Testis (tissue), 3 donors: ENCODE results near the gene LDAH. TPM values are rescaled to one million over a fixed set of nuclear protein-coding genes. Genes with fewer than 3 reads are reported as not detected.

Experiments used
- DNase-seq: peaks from one replicate; pipeline ENCODE4 v3.0.0-alpha.2; 2019
- H3K27ac ChIP-seq, 2 donors: fragments of 200-600 bp; sonication (generic); one replicate each; pipeline ENCODE4 v1.5.1; 2019
- H3K27me3 ChIP-seq: fragments of 200-600 bp; sonication (generic); one replicate; pipeline ENCODE4 v1.5.1; 2019
- H3K36me3 ChIP-seq: fragments of 200-600 bp; sonication (generic); one replicate; pipeline ENCODE4 v1.5.1; 2017; ENCODE audit warnings: low read depth; ENCODE audit errors: missing control alignments
- H3K4me1 ChIP-seq: fragments of 200-600 bp; sonication (generic); one replicate; pipeline ENCODE4 v1.5.1; 2019
- H3K4me3 ChIP-seq, 2 donors: fragments of 200-600 bp; sonication (generic); one replicate each; pipeline ENCODE4 v1.5.1; 2017 to 2019
- H3K9me3 ChIP-seq: fragments of 200-600 bp; sonication (generic); one replicate; pipeline ENCODE4 v1.5.1; 2017
- CTCF ChIP-seq, 3 experiments: fragments of 450-650 bp in 2 of 3; fragments of 200-600 bp in 1 of 3; sonication (generic) in 1 of 3; IDR thresholded peaks; one replicate each; pipeline ENCODE4 v1.5.1; 2016 to 2019; ENCODE audit warnings: antibody characterized with exemption in 3 of 3, mild to moderate bottlenecking in 2 of 3, moderate library complexity in 1 of 3
- POLR2A ChIP-seq: fragments of 450-650 bp; IDR thresholded peaks from one replicate; pipeline ENCODE4 v1.6.1; 2017; ENCODE audit warnings: antibody characterized with exemption, mild to moderate bottlenecking, moderate library complexity
- WGBS, 2 donors: methylation state at CpG; one replicate each; pipeline ENCODE4 v1.1.5; 2018; 5-methylcytosine and 5-hydroxymethylcytosine counted together
- intact Hi-C: fragments of 100-400 bp; cut with DNase I; formaldehyde crosslinking; loops from one replicate; pipeline ENCODE4 v1.15.1; 2023; ENCODE audit warnings: low total_unique reads
- polyA plus RNA-seq: library from polyadenylated mRNA; stranded (reverse); fragments of 350-450 nt; fragmentation: Illumina TruSeq; extraction: RNeasy Lipid Tissue Mini Kit (QIAGEN cat#74804); gene quantifications from one replicate; pipeline ENCODE4 v1.2.3, GENCODE V29; 2014; ENCODE audit warnings: low read depth, low replicate concordance; ENCODE audit not compliant: insufficient read depth
- total RNA-seq, 2 donors: library from RNA; depleted of rRNA; stranded (reverse); fragments of >200 nt; gene quantifications; one replicate each; pipeline ENCODE4 v1.2.3, GENCODE V29; 2016

The LDAH gene
- total and polyA plus RNA-seq, 3 donors from 2014 or later, result 9.3 to 19.4 (median 12.7) TPM

GRCh38 chr2:20771299-20771698 is 51.6 kb downstream of the LDAH start:
- no peaks in the 10 kb centered on the region for H3K36me3 ChIP-seq
- no peak overlapping the region for H3K4me3 ChIP-seq
- no peaks in the 10 kb centered on the region for H3K27me3 ChIP-seq
- H3K4me1 ChIP-seq, result no peaks in the 10 kb centered on the region
- H3K27ac ChIP-seq, result no peak overlapping the region
- intact Hi-C loops, result no loop called here
- TF ChIP-seq CTCF (IDR thresholded peaks at IDR 0.05), result no peak
- TF ChIP-seq POLR2A, result no peak
- DNase-seq, result no peak
- no peaks in the 10 kb centered on the region for H3K9me3 ChIP-seq
- 88 to 95% methylated on average over 1 of the region's 1 CpG for WGBS, 2 donors

GRCh38 chr2:20766798-20767644 is 55.9 kb downstream of the LDAH start:
- no peak for DNase-seq
- Histone ChIP-seq H3K27me3 (no peaks in the 10 kb centered on the region), H3K4me3 (no peak overlapping the region), H3K27ac (no peak overlapping the region), H3K4me1 (no peaks in the 10 kb centered on the region), H3K9me3 (no peaks in the 10 kb centered on the region), H3K36me3 (no peaks in the 10 kb centered on the region)
- WGBS, 2 donors, result 94 to 95% methylated on average over 6 to 12 of the region's 15 CpGs
- TF ChIP-seq POLR2A (no peak), CTCF (IDR thresholded peaks at IDR 0.05) (no peak)
- intact Hi-C loops, result no loop called here

GRCh38 chr2:20766213-20766612 is 56.7 kb downstream of the LDAH start:
- no peak for DNase-seq
- Histone ChIP-seq H3K27ac (no peak overlapping the region), H3K36me3 (no peaks in the 10 kb centered on the region), H3K9me3 (no peaks in the 10 kb centered on the region), H3K4me1 (no peaks in the 10 kb centered on the region), H3K4me3 (no peak overlapping the region), H3K27me3 (no peaks in the 10 kb centered on the region)
- WGBS, 2 donors, result 94 to 97% methylated on average over 1 of the region's 1 CpG
- intact Hi-C loops, result no loop called here
- TF ChIP-seq POLR2A (no peak), CTCF (IDR thresholded peaks at IDR 0.05) (no peak)

- no peaks in the 10 kb centered on the region for H3K36me3 ChIP-seq
- H3K27ac ChIP-seq, result no peak overlapping the region
- no peaks in the 10 kb centered on the region for H3K4me1 ChIP-seq
- no peaks in the 10 kb centered on the region for H3K9me3 ChIP-seq
- TF ChIP-seq CTCF (IDR thresholded peaks at IDR 0.05), result no peak
- TF ChIP-seq POLR2A, result no peak
- H3K4me3 ChIP-seq, result no peak overlapping the region
- intact Hi-C loops, result no loop called here
- 82 to 86% methylated on average over 2 of the region's 2 CpGs for WGBS, 2 donors
- no peaks in the 10 kb centered on the region for H3K27me3 ChIP-seq
- no peak for DNase-seq
Measured at GRCh38 chr2:20762945-20763683, 59.8 kb downstream of the LDAH start.
